SKM-1 treated with dmso at 0.1 percent for 144 hours (cell line): ENCODE data around the gene SLC25A43.

Source experiments
- DNase-seq: peaks from one replicate; lab custom pipeline; 2025; ENCODE audit not compliant: unreplicated experiment; lab: John Stamatoyannopoulos, UW

The SLC25A43 gene

DNA sequence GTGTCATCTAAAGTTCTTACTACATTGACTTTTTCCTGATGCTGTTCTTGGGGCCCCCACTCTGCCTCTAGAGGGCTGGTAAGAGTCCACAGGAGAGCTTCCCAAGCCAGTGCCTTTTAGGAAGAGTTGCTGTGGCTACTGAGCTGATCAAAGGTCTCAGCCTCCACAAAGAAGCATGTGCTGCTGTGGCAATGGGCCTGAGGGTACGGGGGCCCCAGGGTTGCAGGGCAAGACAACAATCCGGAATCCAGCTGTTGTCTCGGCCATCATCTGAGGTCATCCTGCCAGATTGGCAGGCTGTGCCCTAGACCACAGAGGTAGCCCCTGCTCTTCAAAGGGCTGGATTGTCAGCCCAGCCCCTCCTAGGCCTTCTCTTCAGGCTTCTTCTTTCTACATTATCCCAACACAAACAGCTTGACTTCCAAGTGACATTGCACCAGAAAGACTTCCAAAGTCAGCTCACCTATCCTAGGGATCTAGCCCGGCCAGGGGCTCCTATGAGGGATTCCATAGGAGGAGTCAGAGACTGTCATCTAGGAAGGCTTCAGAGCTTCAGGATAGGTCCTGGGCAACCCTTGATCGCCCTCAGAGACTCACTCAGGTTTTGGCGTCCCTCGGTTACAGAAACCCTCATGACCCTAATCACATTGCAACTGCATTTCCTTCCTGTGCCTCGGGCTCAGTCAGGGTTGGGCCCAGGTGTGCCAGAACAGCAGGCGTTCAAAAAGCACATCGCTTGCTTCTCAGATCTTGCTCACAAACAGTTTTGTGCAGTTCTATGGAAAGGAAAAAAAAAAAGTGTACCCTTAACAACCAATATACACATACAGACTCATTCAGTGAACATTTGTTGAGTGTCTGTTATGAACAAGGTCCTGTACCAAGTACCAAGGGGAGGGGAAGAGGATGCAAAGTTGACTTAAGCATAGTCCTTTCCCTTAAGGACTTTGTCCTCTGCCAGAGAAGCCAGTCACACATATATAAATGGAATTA lies 96.9 kb downstream of the SLC25A43 start:
- no peak for DNase-seq

DNA sequence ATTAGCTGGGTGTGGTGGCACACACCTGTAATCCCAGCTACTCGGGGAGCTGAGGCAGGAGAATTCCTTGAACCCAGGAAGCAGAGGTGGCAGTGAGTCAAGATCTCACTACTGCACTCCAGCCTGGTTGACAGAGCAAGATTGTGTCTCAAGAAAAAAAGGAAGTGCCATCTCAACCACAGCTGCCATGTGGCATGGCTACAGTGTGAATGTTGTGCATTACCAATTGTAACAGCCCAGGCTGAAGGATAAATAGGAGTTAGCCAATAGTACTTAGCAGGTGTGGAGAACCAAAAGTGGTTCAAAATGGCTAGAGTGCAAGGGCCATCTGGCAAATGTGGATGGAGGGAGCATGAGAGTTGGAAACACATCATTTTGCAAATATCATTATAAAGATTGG lies 98.0 kb downstream of the SLC25A43 start:
- DNase-seq = peak; percentile 8

DNA sequence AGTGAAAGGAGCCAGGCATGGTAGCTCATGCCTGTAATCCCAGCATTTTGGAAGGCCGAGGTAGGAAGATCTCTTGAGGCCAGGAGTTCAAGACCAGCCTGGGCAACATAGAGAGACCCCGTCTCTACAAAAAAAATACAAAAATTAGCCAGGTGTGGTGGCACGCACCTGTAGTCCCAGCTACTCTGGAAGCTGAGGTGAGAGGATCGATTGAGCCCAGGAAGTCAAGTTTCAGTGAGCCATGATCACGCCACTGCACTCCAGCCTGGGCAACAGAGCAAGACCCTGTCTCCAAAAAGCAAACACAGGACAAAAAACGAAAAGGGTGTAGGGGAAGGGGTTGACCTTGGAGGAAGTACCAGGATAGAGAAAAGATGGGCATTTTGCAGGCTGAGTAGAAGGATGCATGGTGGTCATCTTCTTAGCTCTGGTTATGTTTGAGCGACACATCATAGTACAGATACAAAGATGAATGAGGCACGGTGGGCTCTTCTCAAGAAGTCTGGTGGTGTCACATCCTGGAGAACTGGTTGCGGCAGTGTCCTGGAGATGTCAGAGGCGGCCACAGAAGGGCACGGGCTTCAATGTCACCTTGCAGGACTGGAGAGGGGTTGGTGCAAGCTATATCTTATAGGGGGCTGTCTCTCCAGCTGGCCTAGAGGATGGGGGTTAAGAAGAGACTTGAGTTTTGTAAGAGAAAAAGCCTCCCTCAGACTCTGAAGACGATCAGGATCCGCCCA lies 101.1 kb downstream of the SLC25A43 start:
- DNase-seq = no peak

DNA sequence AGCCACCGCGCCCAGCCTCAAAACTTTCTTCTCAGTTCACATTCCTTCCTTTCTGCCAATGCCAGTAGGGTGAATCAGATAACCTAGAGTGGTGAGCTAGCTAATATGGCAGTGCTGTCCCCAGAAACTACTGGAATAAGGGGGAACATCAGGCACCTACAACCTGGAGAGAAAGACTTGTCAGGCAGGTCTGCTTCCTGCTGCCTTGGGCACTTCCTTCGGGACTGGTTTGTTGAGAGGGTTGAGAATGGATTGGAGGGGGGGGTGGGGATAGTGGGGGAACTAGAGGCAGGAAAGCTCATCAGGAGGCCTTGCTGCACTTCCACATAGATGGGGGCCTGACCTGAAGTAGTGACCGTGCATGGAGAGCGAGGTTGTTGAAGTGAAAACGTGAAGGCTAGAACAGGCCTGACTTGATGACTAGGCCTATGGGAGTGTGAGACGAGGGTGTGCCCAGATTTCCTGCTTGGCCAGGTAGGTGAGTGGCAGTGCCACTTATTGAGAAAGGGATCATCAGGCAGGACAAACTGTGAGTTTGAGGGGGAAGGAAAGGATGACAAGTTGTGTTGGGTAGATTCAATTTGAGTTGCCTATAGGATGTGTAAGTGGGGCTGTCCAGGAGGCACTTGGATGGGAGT lies 102.5 kb downstream of the SLC25A43 start:
- DNase-seq = no peak

DNA sequence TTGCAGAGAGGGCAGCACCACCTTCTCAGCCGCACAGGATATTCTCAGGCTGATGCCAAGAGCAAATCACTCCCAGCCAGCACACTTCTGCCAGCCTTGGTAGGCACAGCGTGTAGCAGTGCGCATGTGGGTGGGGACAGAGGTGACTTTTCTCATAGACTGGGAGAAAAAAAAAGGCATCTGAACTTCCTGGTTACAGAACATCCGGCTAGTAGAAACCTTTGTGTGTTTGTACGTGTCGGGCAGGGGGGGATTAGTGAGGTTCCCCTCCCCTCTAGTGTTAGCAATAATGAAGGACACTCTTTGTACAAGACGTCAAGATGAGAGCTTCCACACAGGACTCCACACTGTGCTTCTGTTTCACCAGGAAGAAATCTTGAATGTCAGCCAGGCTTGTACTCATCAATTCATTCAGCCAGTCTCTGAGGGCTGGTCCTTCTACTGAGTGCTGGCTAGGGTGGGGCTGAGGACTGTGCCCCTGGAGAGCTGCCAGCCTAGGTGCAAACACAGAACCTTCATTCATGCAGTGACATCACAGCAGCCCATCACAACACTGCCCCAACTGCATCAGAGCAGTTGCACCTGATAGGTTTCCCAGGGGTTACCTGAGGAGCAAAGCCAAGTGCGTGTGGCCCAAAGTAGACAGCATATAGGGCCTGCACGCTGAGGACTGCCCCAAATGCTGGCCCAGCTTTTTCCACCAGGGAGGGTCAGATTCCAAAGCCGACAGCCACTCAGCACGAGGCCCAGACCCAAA lies 103.8 kb downstream of the SLC25A43 start:
- no peak for DNase-seq

DNA sequence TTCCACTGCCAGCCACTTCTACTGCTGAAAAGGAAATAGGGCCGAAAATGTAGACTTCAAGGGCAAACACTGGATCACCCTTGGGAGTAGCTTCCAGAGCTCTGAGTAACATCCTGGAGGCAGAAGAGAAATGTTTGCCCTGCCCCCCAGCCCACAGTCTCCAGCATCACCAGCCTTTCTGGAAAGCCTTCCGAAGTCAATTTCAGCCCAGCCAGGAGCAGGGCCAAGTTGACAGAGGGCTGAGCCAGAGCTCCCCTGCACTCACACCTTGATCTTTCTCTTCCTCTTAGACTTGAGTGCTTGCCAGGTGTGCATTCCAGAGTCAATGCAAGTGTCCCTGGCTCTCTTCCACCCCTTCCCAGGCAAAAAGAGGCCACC lies 104.3 kb downstream of the SLC25A43 start:
- no peak for DNase-seq
